Parathyroid adenoma (tissue), 2 donors: Measurements from ENCODE around the gene UFSP2.

Experiments used
- H2AFZ ChIP-seq: fragments of 300-600 bp; sonication (generic); one replicate; pipeline ENCODE4 v1.7.0; 2017; ENCODE audit warnings: antibody characterized with exemption, mild to moderate bottlenecking
- H3K27ac ChIP-seq: fragments of 300-600 bp; sonication (generic); one replicate; pipeline ENCODE4 v1.7.0; 2017
- H3K27me3 ChIP-seq: fragments of 300-600 bp; sonication (generic); one replicate; pipeline ENCODE4 v1.7.0; 2017; ENCODE audit warnings: low read length; ENCODE audit not compliant: control insufficient read depth, insufficient read depth
- H3K36me3 ChIP-seq: fragments of 300-600 bp; sonication (generic); one replicate; pipeline ENCODE4 v1.7.0; 2017; ENCODE audit warnings: low read length; ENCODE audit not compliant: control insufficient read depth, insufficient read depth
- H3K4me1 ChIP-seq: fragments of 300-600 bp; sonication (generic); one replicate; pipeline ENCODE4 v1.7.0; 2017; ENCODE audit warnings: control low read depth
- H3K4me2 ChIP-seq: fragments of 300-600 bp; sonication (generic); one replicate; pipeline ENCODE4 v1.7.0; 2017; ENCODE audit warnings: low read length
- H3K4me3 ChIP-seq: fragments of 300-600 bp; sonication (generic); one replicate; pipeline ENCODE4 v1.7.0; 2017; ENCODE audit warnings: low read depth, low read length
- H3K79me2 ChIP-seq: fragments of 300-600 bp; sonication (generic); one replicate; pipeline ENCODE4 v1.7.0; 2017; ENCODE audit warnings: control low read depth
- H3K9ac ChIP-seq: fragments of 300-600 bp; sonication (generic); one replicate; pipeline ENCODE4 v1.7.0; 2017; ENCODE audit warnings: mild to moderate bottlenecking
- H3K9me3 ChIP-seq: fragments of 300-600 bp; sonication (generic); one replicate; pipeline ENCODE4 v1.7.0; 2017; ENCODE audit warnings: low read length; ENCODE audit not compliant: control insufficient read depth
- TF ChIP-seq, protein P1 (sequence below): fragments of 300-600 bp; sonication (generic); IDR thresholded peaks from one replicate; pipeline ENCODE4 v1.7.0; 2017; ENCODE audit warnings: antibody characterized with exemption, mild to moderate bottlenecking
- donor health status: primary hyperparathyroidism.

Gene UFSP2

DNA sequence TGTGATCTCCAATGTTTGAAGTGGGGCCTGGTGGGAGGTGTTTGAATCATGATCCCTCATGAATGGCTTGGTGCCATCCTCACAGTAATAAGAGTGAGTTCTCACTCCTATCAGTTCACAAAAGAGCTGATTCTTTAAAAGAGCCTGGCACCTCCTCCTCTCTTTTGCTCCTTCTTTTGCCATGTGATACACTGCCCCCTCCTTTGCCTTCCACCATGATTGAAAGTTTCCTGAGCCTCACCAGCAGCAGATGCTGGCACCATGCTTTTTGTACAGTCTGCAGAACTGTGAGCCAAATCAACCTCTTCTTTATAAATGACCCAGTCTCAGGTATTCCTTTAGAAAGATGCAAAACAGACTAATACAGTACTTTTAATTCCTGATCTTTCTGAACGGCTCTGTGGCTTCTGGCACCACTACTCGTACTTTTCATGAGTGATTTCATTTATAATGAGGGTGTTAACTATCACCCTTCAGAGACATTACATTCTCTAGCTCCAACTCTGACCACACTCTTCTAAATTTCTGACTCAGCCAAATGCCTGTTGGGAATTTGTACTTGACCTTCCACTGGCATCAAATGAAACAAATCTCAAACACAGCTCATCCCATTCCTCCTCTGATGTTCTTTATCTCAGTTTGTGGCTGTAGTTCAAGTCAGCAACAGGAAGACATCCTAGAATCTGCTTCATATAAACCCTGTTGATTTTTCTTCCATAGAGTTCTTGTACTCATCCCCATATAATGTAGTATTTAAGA is 4.2 kb downstream of the UFSP2 start:
- no peaks in the 10 kb centered on the region for H3K36me3 ChIP-seq
- peaks cover 3% of the 10 kb centered on the region for H3K4me1 ChIP-seq
- no peak overlapping the region for H3K4me2 ChIP-seq
- H3K27ac ChIP-seq, result no peak overlapping the region
- TF ChIP-seq, protein P1, sequence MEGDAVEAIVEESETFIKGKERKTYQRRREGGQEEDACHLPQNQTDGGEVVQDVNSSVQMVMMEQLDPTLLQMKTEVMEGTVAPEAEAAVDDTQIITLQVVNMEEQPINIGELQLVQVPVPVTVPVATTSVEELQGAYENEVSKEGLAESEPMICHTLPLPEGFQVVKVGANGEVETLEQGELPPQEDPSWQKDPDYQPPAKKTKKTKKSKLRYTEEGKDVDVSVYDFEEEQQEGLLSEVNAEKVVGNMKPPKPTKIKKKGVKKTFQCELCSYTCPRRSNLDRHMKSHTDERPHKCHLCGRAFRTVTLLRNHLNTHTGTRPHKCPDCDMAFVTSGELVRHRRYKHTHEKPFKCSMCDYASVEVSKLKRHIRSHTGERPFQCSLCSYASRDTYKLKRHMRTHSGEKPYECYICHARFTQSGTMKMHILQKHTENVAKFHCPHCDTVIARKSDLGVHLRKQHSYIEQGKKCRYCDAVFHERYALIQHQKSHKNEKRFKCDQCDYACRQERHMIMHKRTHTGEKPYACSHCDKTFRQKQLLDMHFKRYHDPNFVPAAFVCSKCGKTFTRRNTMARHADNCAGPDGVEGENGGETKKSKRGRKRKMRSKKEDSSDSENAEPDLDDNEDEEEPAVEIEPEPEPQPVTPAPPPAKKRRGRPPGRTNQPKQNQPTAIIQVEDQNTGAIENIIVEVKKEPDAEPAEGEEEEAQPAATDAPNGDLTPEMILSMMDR, result no peak
- no peaks in the 10 kb centered on the region for H3K27me3 ChIP-seq
- H3K79me2 ChIP-seq, result peaks cover 10% of the 10 kb centered on the region
- no peak overlapping the region for H2AFZ ChIP-seq
- H3K4me3 ChIP-seq, result no peak overlapping the region
- H3K9me3 ChIP-seq, result no peaks in the 10 kb centered on the region
- no peak overlapping the region for H3K9ac ChIP-seq

DNA sequence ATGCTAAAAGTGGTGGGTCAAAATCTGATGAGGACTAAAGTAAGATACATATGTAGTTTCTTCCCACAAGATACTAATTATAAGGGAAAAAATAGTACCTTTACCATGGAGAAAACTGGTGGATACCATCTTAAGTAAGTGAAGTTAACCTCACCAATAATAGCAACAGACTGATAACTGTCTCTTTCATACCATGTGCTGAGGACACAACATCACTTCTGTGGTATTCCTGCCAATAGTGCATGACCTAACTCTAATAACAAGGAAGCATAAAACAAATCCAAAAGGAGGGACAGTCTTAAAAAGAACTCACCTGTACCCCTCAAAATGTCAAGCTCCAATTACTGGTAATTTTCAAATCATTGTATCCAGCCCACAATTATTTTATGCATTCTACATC is 8.8 kb downstream of the UFSP2 start:
- no peaks in the 10 kb centered on the region for H3K79me2 ChIP-seq
- no peak overlapping the region for H3K9ac ChIP-seq
- H3K9me3 ChIP-seq, result no peaks in the 10 kb centered on the region
- H3K4me2 ChIP-seq, result no peak overlapping the region
- TF ChIP-seq, protein P1, result no peak
- no peak overlapping the region for H3K27ac ChIP-seq
- H3K4me1 ChIP-seq, result no peaks in the 10 kb centered on the region
- H3K36me3 ChIP-seq, result no peaks in the 10 kb centered on the region
- H2AFZ ChIP-seq, result no peak overlapping the region
- no peaks in the 10 kb centered on the region for H3K27me3 ChIP-seq
- H3K4me3 ChIP-seq, result no peak overlapping the region

DNA sequence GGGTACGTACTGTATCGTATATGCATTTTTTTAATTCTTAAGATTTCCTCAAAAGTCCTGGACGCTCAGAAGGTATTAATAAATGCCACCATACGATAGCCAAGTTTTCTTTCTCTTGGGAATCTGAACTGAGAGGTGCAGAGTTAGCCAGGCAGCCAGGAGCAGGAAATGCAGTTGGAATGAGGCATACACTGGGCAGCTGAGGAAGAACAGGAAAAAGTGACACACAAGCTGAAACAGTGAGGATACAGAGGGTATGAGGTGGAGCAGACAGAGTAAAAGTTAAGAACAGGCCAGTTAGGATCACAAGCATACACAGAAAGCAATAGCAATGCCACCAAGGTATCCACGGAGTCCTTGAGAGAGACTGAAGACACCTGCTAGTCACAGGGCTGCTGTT is 13.4 kb downstream of the UFSP2 start:
- TF ChIP-seq, protein P1, result no peak
- Histone ChIP-seq H3K4me2 (no peak overlapping the region), H3K36me3 (no peaks in the 10 kb centered on the region), H3K9ac (no peak overlapping the region), H3K4me3 (no peak overlapping the region), H2AFZ (no peak overlapping the region), H3K27me3 (no peaks in the 10 kb centered on the region), H3K4me1 (no peaks in the 10 kb centered on the region), H3K27ac (no peak overlapping the region), H3K79me2 (no peaks in the 10 kb centered on the region), H3K9me3 (no peaks in the 10 kb centered on the region)

DNA sequence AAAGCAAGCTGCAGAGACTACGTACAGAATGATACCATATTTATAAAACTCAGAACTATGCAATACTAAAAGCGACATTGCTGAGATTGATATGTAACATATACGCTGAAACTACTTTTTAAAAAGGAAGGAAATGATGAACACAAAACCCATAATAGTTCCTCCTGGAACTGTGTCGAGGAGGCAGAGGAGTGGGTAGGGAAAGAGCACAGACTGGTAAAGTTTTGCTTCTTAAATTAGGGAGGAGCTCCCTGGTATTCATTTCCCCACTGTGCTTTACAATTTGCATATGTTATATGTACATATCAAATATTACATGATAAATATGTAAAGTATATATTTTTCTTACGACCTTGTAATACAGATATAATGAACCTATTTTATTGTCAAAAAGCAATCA is 13.9 kb downstream of the UFSP2 start:
- H2AFZ ChIP-seq, result no peak overlapping the region
- H3K36me3 ChIP-seq, result no peaks in the 10 kb centered on the region
- no peak overlapping the region for H3K4me2 ChIP-seq
- no peak overlapping the region for H3K9ac ChIP-seq
- no peak overlapping the region for H3K27ac ChIP-seq
- no peaks in the 10 kb centered on the region for H3K9me3 ChIP-seq
- H3K4me1 ChIP-seq, result no peaks in the 10 kb centered on the region
- no peaks in the 10 kb centered on the region for H3K79me2 ChIP-seq
- TF ChIP-seq, protein P1, result no peak
- no peaks in the 10 kb centered on the region for H3K27me3 ChIP-seq
- H3K4me3 ChIP-seq, result no peak overlapping the region

DNA sequence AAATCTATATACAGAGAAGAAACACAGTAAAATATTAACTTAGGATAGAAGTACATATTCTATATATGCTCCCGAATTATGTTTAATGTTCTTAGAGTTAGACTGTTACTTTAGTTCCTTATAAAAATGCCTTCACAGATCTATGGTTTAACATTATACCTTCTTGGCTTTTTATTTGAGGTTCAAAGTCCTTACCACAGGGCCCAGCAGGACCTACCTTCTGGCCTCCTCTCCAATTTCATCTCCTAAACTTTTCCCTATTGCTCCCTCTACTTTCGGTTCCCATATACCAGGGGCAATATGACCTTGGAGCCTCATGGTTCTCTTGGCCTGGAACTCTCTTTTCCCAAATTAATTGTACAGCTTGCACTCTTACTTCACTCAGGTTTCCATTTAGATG is 17.3 kb downstream of the UFSP2 start:
- Histone ChIP-seq H2AFZ (no peak overlapping the region), H3K79me2 (no peaks in the 10 kb centered on the region), H3K27ac (no peak overlapping the region), H3K36me3 (no peaks in the 10 kb centered on the region), H3K4me3 (no peak overlapping the region), H3K9ac (no peak overlapping the region), H3K27me3 (no peaks in the 10 kb centered on the region), H3K4me2 (no peak overlapping the region), H3K4me1 (no peaks in the 10 kb centered on the region), H3K9me3 (no peaks in the 10 kb centered on the region)
- TF ChIP-seq, protein P1, result no peak
